ENCODE data around the gene BCO2.

GRCh38 chr11:112200252-112200651 is 24.9 kb downstream of the BCO2 start:
- TF ChIP-seq CTCF (IDR thresholded peaks at IDR 0.05) (no peak), POLR2AphosphoS5 (IDR thresholded peaks at IDR 0.05) (no peak)

Measured in prostate gland (tissue), 2 donors.